OCI-LY3 (cell line): ENCODE measurements around the gene JAML.
A peak's percentile ranks its signal among the peaks of the same experiment; 100 is the strongest.
"Not testable (repeated sequence)": the region's sequence is repeated elsewhere in the genome, so short reads cannot be mapped to it uniquely, and the experiment has no call there.

Experiments used
- H2AFZ ChIP-seq: fragments of 200-600, 300-600 bp; shearing (Covaris generic); 2 replicates; pipeline ENCODE4 v1.6.0; 2014; ENCODE audit warnings: antibody characterized with exemption, low read depth, low read length
- H3K27ac ChIP-seq: fragments of 200-600, 300-600 bp; sonication (generic); 2 replicates; pipeline ENCODE4 v1.5.1; 2014; ENCODE audit warnings: mild to moderate bottlenecking, low read length, moderate library complexity, mixed read lengths
- H3K27me3 ChIP-seq: fragments of 200-600, 300-600 bp; sonication (generic); 2 replicates; pipeline ENCODE4 v1.6.1; 2014; ENCODE audit warnings: low read depth, low read length, mixed read lengths
- H3K36me3 ChIP-seq: fragments of 200-600, 300-600 bp; sonication (generic); replicated peaks from 2 replicates; pipeline ENCODE3; 2014; ENCODE audit warnings: low read depth, low read length, mixed read lengths
- H3K4me1 ChIP-seq: fragments of 300-600, 200-600 bp; sonication (generic); 2 replicates; pipeline ENCODE4 v1.6.1; 2014; ENCODE audit warnings: low read length, mixed read lengths
- H3K4me2 ChIP-seq: fragments of 200-600, 300-600 bp; sonication (generic); 2 replicates; pipeline ENCODE4 v1.6.1; 2014; ENCODE audit warnings: low read length, mixed read lengths
- H3K4me3 ChIP-seq: fragments of 300-600, 200-600 bp; sonication (generic); 2 replicates; pipeline ENCODE4 v1.5.1; 2014; ENCODE audit warnings: antibody characterized with exemption, mild to moderate bottlenecking, low read length, moderate library complexity
- H3K79me2 ChIP-seq: fragments of 300-600, 200-600 bp; shearing (Covaris generic); 2 replicates; pipeline ENCODE4 v1.6.1; 2014; ENCODE audit warnings: mild to moderate bottlenecking, low read length, mixed read lengths
- H3K9ac ChIP-seq: fragments of 300-600, 200-600 bp; shearing (Covaris generic); 2 replicates; pipeline ENCODE4 v1.6.0; 2014; ENCODE audit warnings: mild to moderate bottlenecking, low read length, moderate library complexity
- H3K9me3 ChIP-seq: fragments of 200-600, 300-600 bp; shearing (Covaris generic); 2 replicates; pipeline ENCODE4 v1.6.1; 2014; ENCODE audit warnings: low read length, mixed read lengths; ENCODE audit not compliant: insufficient read depth
- H4K20me1 ChIP-seq: fragments of 200-600, 300-600 bp; sonication (generic); 2 replicates; pipeline ENCODE4 v1.6.1; 2016; ENCODE audit warnings: low read length, mixed read lengths; ENCODE audit not compliant: insufficient read depth
- CTCF ChIP-seq: fragments of 200-600, 300-600 bp; sonication (generic); IDR thresholded peaks from 2 replicates; pipeline ENCODE4 v1.5.1; 2014; ENCODE audit warnings: antibody characterized with exemption, low read length, low read depth
- EZH2phosphoT487 ChIP-seq: fragments of 200-600 bp; shearing (Covaris generic); IDR thresholded peaks from 2 replicates; pipeline ENCODE4 v1.6.1; 2018; ENCODE audit warnings: antibody characterized with exemption, mixed run types, low read depth

JAML gene

GRCh38 chr11:118199135-118199534 lies 25.7 kb downstream of the JAML start:
- Histone ChIP-seq H4K20me1 (no peaks in the 10 kb centered on the region), H2AFZ (no peak overlapping the region), H3K4me2 (no peak overlapping the region), H3K27me3 (peaks cover 5% of the 10 kb centered on the region), H3K4me1 (0 out of 2 replicates have a peak, but pooled peaks cover 5% of the 10 kb centered on the region), H3K27ac (no peak overlapping the region), H3K36me3 (no peaks in the 10 kb centered on the region), H3K4me3 (no peak overlapping the region), H3K79me2 (no peaks in the 10 kb centered on the region), H3K9me3 (no peaks in the 10 kb centered on the region), H3K9ac (no peak overlapping the region)
- no peak for TF ChIP-seq EZH2phosphoT487
- TF ChIP-seq CTCF: no peak

GRCh38 chr11:118198370-118198769 lies 26.4 kb downstream of the JAML start:
- Histone ChIP-seq H2AFZ (peak overlapping the region; percentile 61), H3K4me3 (peak overlapping the region; percentile 54), H3K27ac (no peak overlapping the region), H3K79me2 (no peaks in the 10 kb centered on the region), H3K4me2 (peak overlapping the region; percentile 68), H3K9me3 (no peaks in the 10 kb centered on the region), H3K9ac (peak overlapping the region; percentile 30; the same call in 1 of the 2 replicates), H3K4me1 (0 out of 2 replicates have a peak, but pooled peaks cover 7% of the 10 kb centered on the region), H4K20me1 (no peaks in the 10 kb centered on the region), H3K36me3 (no peaks in the 10 kb centered on the region), H3K27me3 (peaks cover 5% of the 10 kb centered on the region)
- TF ChIP-seq EZH2phosphoT487 (no peak), CTCF (peak; percentile 91)

DNA sequence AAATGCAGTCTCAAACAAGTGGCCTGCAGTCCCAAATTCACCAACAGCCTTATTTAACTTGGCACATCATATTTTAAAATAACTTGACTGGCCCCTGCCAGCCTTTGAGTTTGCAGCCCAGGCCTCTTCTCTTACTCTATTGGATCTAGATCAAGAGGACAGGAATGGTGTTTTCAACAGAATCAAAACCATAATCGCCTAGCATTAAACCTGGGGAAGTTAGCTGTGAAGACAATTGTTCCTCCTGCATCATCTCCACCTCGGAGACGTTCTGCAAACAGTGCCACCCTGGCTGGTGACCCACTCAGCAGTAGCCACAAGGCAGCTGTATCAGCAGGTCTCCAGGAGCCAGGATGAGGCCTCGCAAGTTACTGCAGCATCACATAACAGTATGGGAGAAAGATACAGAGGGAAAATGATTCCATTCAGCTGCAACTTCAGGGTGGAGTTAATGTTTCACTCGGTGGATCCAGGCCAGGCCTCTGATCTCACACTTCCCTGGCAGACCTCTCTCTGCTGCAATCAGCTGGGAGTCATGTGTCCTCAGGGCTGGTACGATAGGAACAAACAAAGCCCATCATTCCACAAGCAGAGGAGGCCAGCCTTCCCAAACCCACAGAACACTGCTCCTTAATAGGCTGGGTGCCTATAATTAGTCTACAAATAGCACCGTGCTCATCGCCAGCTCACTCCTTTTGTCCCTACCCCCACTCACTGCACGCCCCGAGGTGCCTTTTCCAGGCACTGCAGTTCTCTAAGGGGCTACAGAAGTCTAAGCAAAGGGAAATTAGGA lies 29.8 kb downstream of the JAML start:
- H3K36me3 ChIP-seq: no peaks in the 10 kb centered on the region
- no peak for TF ChIP-seq EZH2phosphoT487
- no peak for TF ChIP-seq CTCF
- 0 out of 2 replicates have a peak, but pooled peaks cover 7% of the 10 kb centered on the region for H3K4me1 ChIP-seq
- no peak overlapping the region for H3K27ac ChIP-seq
- H2AFZ ChIP-seq: no peak overlapping the region
- H3K9ac ChIP-seq: no peak overlapping the region
- H4K20me1 ChIP-seq: no peaks in the 10 kb centered on the region
- no peaks in the 10 kb centered on the region for H3K79me2 ChIP-seq
- H3K4me2 ChIP-seq: no peak overlapping the region
- H3K27me3 ChIP-seq: peaks cover 5% of the 10 kb centered on the region
- no peaks in the 10 kb centered on the region for H3K9me3 ChIP-seq
- no peak overlapping the region for H3K4me3 ChIP-seq

- peaks cover 5% of the 10 kb centered on the region for H3K27me3 ChIP-seq
- H3K79me2 ChIP-seq: no peaks in the 10 kb centered on the region
- no peak overlapping the region for H3K4me3 ChIP-seq
- H2AFZ ChIP-seq: no peak overlapping the region
- no peak for TF ChIP-seq EZH2phosphoT487
- no peak for TF ChIP-seq CTCF
- no peak overlapping the region for H3K4me2 ChIP-seq
- no peaks in the 10 kb centered on the region for H4K20me1 ChIP-seq
- H3K27ac ChIP-seq: no peak overlapping the region
- no peak overlapping the region for H3K9ac ChIP-seq
- H3K4me1 ChIP-seq: 0 out of 2 replicates have a peak, but pooled peaks cover 7% of the 10 kb centered on the region
- H3K36me3 ChIP-seq: no peaks in the 10 kb centered on the region
- no peaks in the 10 kb centered on the region for H3K9me3 ChIP-seq
Observed at GRCh38 chr11:118193910-118194566, 30.8 kb downstream of the JAML start.

DNA sequence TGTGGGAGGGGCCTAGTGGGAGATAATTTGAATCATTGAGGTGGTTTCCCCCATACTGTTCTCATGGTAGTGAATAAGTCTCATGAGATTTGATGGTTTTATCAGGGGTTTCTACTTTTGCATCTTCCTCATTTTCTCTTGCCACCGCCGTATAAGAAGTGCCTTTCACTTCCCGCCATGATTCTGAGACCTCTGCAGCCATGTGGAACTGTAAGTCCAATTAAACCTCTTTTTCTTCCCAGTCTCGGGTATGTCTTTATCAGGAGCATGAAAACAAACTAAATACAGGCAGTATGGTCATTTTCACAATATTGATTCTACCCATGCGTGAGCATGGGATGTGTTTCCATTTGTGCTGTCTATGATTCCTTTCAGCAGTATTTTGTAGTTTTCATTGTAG lies 32.0 kb downstream of the JAML start:
- H2AFZ ChIP-seq, H3K27ac ChIP-seq, H3K27me3 ChIP-seq, H4K20me1 ChIP-seq, H3K36me3 ChIP-seq, H3K4me2 ChIP-seq, H3K4me1 ChIP-seq, H3K4me3 ChIP-seq, H3K9me3 ChIP-seq, H3K79me2 ChIP-seq, H3K9ac ChIP-seq: not testable (repeated sequence)

DNA sequence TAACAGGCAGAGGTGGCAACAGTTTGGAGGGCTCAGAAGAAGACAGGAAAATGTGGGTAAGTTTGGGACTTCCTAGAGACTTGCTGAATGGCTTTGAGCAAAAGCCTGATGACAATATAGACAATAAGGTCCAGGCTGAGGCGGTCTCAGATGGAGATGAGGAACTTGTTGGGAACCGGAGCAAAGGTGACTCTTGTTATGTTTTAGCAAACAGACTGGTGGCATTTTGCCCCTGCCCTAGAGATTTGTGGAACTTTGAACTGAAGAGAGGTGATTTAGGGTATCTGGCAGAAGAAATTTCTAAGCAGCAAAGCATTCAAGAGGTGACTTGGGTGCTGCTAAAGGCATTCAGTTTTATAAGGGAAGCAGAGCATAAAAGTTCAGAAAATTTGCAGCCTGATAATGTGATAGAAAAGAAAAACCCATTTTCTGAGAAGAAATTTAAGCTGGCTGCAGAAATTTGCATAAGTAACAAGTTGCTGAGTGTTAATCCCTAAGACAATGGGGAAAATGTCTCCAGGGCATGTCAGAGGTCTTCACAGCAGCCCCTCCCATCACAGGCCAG lies 33.8 kb downstream of the JAML start:
- not testable (repeated sequence) for H3K79me2 ChIP-seq, H3K4me3 ChIP-seq, H2AFZ ChIP-seq, H3K9me3 ChIP-seq, H3K9ac ChIP-seq, H3K4me2 ChIP-seq, H3K27ac ChIP-seq, H4K20me1 ChIP-seq, H3K36me3 ChIP-seq, H3K27me3 ChIP-seq, H3K4me1 ChIP-seq
